Esophagus squamous epithelium (tissue), 4 donors: ENCODE data around the gene USP17L30.
"Not testable (repeated sequence)": the region's sequence is repeated elsewhere in the genome, so short reads cannot be mapped to it uniquely, and the experiment has no call there.

Source experiments
- POLR2A ChIP-seq, 4 donors: fragments of 450-650 bp; IDR thresholded peaks; one replicate each; pipeline ENCODE4 v1.6.1; 2017; ENCODE audit warnings: antibody characterized with exemption in 4 of 4, mild to moderate bottlenecking in 4 of 4, moderate library complexity in 3 of 4
- TF ChIP-seq, protein P1 (sequence below), 6 experiments: fragments of 450-650 bp in 4 of 6; fragments of 200-600 bp in 2 of 6; sonication (generic) in 2 of 6; IDR thresholded peaks; one replicate each; pipeline ENCODE4 v1.5.1; 2016 to 2019; ENCODE audit warnings: antibody characterized with exemption in 6 of 6, mild to moderate bottlenecking in 4 of 6, moderate library complexity in 4 of 6

DNA sequence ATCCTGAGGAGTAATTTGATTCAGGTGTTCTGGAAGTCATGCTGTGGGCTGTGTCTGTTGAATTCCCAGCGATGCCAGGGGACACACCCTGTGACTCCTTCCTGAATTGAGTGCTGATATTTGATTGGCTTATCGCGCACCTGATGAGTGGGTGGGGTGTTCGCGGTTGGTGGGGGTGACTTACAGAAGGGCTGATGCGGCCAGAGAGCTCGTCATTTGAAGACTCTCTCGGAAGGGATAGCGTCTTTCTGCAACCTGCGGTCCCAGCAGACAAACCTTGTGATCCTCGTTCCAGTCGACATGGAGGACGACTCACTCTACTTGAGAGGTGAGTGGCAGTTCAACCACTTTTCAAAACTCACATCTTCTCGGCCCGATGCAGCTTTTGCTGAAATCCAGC, 14.3 kb upstream of the USP17L30 start, which contains the start of gene USP17L28:
- TF ChIP-seq, protein P1, sequence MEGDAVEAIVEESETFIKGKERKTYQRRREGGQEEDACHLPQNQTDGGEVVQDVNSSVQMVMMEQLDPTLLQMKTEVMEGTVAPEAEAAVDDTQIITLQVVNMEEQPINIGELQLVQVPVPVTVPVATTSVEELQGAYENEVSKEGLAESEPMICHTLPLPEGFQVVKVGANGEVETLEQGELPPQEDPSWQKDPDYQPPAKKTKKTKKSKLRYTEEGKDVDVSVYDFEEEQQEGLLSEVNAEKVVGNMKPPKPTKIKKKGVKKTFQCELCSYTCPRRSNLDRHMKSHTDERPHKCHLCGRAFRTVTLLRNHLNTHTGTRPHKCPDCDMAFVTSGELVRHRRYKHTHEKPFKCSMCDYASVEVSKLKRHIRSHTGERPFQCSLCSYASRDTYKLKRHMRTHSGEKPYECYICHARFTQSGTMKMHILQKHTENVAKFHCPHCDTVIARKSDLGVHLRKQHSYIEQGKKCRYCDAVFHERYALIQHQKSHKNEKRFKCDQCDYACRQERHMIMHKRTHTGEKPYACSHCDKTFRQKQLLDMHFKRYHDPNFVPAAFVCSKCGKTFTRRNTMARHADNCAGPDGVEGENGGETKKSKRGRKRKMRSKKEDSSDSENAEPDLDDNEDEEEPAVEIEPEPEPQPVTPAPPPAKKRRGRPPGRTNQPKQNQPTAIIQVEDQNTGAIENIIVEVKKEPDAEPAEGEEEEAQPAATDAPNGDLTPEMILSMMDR (IDR thresholded peaks at IDR 0.05) = not testable (repeated sequence)
- TF ChIP-seq POLR2A (IDR thresholded peaks at IDR 0.05) = not testable (repeated sequence)
